ENCODE data around the gene FBP1.
"Not testable (repeated sequence)": the region's sequence is repeated elsewhere in the genome, so short reads cannot be mapped to it uniquely, and the experiment has no call there.

FBP1 gene

DNA sequence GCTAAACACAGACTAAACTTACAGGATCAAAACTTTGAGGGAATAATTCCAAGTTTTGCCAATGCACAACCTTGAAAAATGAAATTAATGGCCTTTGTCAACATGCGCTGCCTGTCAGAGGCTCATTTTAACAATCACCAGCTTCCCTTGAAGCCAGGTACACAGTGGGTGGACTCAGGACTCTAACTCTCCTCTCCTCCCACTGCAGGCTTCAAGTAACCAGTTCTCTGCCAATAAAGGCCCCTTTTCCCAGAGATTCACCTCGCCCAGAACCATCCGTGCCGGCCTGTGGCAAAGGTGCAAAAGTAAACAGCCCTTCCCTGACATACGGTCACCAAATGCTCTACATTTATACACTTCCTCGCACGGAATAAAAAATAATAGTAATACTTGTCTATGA, 27.2 kb downstream of the FBP1 start:
- FAIRE-seq: no peak

DNA sequence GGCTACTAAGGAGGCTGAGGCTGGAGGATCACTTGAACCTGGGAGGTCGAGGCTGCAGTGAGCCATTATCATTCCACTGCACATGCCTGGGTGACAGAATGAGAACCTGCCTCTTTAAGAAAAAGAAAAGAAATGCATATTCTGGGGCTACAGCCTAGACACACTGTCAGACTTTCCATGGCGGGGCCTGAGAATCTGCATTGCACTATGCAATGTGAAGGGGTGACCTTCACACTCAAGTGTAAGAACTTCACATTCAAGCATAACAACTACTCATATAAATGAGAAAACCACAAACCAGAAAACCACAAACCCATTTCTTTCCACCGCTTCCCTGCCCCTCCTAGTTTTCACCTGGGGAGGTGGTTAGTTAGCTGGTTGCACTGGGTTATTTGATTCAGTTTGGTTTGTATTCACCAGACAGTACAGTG, 27.7 kb downstream of the FBP1 start:
- no peak for FAIRE-seq

DNA sequence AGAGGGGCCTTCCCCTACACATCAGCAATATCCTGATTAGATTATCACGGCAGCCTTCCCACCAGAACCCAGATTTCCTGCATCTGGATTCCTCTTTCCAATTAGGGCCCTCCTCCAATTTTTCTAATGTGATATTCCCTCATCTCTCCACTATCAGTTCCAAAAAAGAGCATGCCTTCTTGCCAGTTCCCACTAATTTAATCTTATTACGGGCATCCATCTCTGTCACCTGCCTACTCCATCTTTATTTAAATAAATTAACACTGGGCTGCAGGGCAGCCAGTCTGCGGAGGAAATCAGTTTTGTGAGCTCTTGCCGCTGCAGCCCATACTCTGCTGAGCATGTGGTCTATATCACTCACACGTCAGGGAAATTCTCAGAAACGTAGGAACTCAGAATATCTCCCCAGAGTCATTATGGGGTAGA, 29.1 kb downstream of the FBP1 start:
- no peak for FAIRE-seq

DNA sequence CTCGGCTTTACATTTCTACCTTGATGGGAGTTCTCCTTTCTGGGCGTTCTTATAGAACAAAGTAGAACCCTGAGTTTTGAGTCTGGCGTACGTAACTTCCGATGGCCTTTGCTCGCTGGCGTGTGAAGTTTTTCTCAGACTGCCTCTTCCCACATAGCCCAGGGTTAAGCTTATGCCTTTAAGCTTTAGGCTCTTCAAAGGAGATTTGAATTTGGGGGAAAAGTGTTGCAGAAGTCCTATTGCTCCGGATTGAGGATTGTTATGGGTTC, 32.0 kb downstream of the FBP1 start:
- no peak for FAIRE-seq

DNA sequence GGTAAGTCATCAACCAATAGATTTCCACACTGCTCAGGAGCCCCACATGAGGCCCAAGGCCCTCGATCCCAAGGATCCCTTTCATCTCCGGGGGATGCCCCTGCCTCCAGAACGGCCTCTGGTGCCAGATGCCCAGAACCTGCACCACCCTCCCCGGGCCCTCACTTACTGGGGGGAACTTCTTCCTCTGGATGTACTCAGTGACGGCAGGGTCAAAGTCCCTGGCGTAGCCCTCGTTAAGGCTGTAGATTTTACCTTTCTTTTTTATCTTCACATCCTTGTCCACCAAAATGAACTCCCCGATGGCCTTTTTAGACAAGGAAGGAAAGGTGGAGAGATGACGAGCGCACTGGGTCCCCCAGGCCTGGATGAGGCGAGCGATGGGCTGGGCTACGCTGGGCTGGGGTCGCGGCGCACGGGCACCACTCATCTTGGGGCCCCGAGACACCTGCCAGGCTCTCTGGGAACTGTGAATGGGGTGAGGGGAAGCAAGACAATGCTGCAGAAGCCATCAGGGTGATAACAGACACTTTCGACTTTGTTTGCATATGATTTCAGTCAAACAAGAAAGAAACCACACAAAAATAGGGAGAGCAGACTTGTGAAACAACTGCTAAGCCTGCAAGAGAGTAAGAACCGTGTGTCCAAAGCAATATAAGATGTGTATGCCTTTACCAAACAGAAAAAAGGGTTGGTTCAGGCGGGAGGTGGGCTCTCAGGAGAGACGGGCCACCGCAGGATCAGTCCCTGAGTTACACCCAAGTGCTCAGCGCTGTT, 32.5 kb downstream of the FBP1 start:
- no peak for FAIRE-seq

DNA sequence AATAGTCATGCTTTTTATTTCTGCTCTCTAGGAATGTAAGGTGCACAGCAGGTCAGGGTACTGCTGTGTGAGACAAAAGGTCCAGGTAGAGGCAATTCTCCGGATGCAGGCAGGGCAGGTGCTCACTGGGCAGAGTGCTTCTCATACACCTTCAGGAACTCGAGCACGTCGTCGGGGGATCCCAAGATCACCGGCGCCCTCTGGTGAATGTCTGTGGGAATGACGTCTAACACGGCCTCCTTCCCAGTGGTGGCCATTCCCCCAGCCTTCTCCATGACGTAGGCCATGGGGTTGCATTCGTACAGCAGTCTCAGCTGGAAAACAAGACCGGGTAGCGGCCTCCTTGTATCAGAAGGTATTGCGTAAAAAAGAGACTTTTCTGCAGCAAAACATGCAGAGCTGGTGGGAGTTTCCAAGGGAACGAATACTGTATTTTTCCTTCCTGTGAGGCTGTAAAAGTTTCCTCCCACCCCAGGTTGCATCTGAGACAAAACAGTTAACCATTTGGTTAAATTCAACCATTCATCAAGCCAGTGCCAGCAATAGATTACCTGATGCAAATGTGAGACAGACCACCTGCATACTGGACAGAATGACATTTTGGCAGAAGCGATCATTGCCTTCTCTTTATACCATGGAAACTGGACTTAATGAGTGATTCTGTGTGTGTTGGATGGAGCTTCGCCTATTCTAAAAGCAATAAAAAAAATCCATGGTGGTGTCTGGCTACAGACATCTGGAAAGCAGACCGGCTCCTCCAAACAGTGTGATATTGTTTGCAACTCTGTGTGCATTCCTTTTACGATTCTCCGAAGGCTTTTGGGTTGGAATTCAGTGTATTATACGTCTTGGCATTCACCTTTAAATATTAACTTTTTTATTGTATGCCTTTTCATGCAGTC, 35.8 kb downstream of the FBP1 start:
- peak; percentile 85 for FAIRE-seq

DNA sequence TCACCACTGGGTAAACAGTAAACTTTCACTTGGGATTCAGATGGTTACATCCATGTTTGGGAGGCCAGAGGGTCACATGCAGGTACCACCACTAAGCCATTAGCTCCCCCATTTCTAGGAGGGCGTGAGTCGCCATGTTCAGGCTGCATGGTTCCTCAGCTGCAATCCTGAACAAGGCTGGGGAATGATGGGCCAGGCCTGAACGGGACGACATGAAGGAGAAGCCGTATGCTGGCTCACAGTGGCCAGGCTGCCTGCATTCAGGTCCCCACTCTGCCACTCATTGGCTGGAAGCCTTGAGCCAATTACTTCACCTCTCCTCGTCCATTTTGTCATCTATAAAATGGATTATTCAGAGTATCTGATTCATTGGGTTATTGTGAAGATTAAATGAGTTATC, 36.7 kb downstream of the FBP1 start:
- FAIRE-seq: no peak

DNA sequence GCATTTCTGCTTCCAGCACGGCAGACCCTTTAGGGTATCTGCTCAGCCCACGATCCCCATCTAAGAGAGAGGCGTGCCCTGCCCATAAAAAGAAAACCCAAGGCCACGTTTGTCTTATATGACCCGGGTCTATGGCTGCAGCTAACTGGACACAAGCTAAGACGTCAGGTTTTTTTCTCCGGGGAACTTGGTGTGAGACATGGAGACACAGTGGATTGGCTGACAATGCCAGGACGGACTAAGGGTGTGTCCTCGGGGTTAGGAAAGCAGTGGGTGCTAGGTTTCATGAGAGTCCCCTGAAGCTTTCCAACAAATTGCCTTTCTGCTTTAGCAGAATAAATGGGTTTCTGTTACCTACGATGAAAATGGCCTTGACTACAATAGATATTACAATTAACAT, 38.6 kb downstream of the FBP1 start:
- FAIRE-seq: no peak

DNA sequence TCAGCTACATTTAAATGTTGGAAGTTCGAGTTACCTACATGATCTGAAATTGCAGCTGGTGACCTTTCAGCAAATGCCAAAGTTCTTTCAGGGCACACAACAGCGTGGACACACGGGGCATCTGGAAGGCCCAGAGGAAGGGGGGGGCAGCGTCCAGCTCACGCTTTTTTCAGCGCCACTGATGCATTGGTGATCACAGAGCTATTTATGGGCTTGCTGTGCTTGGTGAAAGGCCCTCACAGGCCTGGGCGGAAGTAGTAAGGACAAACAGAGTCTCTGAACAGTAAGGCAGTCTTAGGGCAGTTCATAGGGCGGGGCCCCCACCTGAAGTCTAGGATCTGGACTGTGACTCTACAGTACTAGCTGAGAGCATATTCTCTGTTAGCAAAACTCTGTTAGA, 39.1 kb downstream of the FBP1 start:
- no peak for FAIRE-seq

DNA sequence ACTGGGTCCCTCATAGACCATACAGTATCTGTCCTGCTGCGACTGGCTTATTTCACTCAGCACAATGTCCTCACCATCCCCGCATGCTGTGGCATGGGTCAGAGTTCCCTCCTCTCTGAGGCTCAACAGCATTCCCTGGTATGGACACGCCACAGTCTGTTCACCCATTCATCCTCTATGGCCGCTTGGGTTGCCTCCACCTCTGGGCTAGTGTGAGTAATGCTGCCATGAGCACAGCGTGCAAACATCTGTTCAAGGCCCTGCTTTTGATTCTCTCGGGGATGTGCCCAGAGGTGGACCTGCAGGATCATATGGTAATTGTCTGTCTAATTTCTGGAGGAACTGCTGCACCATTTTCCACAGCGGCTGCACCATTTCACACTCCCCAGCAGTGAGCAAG, 40.2 kb downstream of the FBP1 start:
- no peak for FAIRE-seq

DNA sequence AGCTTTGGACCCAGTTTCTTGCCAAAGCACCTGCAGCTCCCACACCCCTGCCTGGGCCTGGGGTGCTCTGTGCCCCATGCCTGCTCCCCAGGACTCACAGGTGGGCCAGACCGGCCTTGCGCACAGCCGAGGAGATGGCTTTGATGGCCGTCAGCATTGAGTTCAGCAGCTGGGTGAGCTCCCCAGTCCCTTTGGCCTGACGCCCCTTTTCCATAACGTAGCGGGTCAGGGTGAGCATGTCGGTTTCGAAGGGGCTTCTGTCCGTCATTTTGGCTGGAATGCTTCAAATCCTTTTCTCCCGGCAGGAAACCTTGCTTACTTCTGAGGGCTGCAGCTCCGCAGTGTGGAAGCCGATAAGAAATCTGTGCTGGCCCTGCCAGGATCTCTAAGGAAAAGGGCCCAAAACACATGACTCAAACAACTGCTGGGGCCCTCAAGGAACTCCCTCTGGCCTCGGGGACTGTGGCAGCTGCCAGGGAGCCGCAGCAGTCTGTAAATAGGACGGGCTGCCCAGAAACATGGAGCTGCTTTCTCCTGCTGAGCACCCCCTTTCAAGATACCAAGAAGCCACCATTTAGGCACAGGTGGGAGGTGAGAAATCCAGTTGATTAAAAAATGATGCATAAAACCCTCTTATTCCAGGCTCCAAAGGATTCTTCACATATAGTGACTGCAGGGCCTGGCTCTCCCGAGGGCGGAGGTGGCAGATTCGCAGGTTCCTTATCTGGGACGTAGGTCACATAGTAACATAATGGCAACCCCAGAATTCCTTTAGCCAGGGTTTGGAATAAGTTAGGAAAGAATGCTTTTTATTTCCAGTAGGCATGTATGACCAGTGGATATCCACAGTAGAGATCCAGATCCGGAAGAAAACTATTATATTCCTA, 45.6 kb downstream of the FBP1 start, which contains the start of gene FBP2:
Gene FBP2, minus strand, starts transcription at position 366 of the 887 bp plus-strand sequence. Its CDS starts 98 bp downstream, at position 268.
- FAIRE-seq: no peak

DNA sequence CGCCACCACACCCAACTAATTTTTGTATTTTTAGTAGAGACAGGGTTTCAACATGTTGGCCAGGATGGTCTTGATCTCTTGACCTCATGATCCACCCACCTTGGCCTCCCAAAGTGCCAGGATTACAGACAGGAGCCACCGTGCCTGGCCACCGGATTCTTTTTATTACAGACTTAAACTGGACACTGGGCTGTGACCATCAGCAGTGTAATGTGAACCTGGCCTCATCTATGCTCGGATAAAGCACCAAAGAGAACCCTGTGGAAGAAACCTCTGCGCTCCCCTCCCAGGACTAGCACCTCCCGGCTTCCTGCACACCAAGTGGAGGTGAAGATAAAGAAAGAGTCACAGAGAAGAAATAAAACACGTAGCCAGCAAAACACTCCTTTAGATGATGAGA, 46.6 kb downstream of the FBP1 start:
- FAIRE-seq: not testable (repeated sequence)

DNA sequence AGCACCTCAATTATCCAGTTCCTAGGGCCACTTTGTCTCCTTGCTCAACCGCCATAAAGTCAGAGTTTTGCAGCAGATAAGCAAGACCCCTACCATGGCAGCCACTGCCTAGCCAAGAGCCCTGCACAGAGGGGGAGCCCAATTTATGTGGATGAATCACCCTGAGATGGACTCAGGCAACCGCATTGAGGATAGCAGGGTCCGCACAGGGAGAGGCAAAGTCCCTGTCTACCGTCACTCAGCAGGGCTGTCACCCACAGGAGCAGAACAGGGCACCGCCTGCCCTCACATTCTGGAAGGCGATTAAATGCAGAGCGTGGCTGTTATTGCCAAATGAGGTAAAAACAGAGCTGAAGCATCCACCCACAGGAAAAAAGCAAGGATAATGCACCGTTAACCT, 47.4 kb downstream of the FBP1 start:
- FAIRE-seq: no peak

DNA sequence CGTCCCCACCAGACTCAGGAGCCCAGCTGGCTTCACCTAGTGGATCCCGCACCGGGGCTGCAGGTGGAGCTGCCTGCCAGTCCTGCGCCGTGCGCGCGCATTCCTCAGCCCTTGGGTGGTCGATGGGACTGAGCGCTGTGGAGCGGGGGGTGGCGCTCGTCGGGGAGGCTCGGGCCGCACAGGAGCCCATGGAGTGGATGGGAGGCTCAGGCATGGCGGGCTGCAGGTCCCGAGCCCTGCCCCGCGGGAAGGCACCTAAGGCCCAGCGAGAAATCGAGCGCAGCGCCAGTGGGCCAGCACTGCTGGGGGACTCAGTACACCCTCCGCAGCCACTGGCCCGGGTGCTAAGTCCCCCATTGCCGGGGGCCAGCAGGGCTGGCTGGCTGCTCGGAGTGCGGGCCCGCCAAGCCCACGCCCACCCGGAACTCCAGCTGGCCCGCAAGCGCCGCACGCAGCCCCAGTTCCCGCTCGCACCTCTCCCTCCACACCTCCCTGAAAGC, 48.2 kb downstream of the FBP1 start:
- not testable (repeated sequence) for FAIRE-seq

DNA sequence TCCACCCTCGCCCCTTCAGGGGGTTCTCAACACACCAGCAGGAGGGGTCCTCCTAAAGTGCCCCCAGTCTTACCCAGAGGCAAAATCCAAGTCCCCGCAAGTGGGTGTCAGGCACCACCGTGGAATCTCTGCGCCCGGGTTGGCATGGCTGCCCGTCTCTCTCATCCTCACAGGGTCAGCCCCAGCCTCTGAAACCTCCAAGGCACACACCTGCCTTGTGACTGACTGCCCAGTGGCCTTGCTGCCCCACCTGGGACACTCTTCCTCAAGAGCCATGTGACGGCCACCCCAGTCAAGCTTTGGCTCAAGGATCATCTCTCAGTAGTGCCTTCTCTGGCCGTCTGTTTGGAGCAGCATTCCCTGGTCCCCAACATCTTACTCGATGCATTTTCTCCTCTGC, 50.6 kb downstream of the FBP1 start:
- FAIRE-seq: no peak

DNA sequence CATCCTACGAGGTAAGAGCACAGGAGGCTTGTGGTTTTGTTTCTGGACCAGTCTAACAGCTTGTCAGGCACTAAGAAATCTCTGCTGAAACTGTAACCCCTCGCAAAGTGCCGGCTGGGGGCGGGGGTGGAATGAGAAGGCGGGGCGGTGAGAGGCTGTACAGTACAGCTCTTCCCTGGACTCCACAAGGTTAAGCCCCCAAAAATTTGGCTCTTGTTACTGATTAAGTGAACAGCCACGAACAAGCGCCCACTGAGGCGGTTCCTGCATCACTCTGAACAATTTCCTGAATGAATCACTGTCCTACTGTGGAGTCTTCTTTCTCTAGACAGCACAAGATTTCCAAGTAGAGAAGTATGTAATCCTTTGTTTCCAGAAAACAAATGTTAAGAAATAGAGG, 52.5 kb downstream of the FBP1 start:
- FAIRE-seq: no peak

DNA sequence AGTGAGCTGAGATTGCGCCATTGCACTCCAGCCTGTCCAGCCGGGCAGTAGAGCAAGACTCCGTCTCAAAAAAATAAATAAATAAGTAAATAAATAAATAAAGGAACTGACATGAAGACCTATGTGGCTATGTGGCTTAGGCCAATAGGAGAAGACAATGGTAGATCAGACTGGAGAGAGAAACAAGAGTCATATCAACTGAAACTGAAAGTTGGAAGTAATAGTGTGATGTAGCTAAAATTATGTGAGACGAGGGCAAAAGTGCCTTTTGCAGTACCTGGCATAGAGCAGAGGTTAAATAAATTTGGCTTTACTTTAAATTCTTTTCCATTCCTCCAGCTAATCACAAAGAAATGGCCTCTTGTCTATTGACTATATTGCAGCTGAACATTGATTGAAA, 53.0 kb downstream of the FBP1 start:
- no peak for FAIRE-seq

DNA sequence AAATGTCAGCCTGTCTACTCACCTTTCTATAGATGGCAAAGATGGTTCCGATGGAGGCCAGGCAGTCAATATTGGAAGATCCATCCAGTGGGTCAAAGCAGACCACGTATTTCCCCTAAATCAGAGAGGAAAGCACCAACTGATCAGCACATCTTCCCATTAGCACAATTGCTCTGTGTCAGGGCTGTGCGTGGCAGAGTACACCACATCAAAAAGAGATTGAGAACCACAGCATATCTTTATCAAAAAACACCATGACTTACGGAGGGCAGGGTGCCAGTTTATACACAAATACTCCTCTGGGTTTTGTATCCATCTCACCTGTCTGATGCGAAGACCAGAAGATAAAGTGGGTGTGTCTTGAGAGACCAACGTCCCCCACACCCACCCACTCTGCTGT, 54.8 kb downstream of the FBP1 start:
- FAIRE-seq: no peak

DNA sequence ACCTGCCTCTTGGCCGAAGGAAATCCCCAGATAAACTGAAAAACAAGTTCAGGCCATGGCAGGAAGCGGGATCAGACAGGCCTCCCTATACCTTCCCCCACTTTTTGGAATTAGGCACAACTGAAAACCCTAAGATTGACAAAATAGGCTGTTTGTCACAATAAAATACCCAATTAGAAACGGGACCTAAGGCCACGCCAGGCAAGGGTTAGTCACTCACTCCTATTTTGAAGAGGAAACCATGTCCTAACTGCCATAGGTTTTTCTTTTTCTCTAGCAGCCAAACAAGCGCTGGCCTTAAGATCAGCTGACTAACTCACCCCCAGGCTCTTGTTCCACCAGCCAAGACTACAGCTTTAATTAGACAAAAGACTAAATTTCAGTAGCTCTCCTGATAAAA, 57.6 kb downstream of the FBP1 start:
- FAIRE-seq: no peak

DNA sequence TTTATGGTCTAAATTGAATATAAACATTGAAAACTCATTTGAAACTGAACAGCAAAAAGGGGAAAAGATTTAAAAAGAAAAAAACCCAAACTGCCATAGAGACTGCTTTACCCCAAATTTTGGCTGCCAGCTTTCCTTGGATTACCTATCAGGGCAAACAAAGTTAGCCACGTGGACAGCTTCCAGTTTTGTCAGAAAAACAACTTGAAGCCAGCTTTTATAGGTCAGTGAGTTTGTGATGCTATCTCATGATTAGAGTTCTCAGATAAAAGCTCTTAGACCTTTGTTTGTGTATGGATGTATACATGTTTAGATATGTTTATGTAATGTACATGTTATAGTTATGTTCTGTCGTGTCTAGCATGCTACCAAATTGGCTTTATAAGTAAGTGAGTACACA, 61.7 kb downstream of the FBP1 start:
- no peak for FAIRE-seq

DNA sequence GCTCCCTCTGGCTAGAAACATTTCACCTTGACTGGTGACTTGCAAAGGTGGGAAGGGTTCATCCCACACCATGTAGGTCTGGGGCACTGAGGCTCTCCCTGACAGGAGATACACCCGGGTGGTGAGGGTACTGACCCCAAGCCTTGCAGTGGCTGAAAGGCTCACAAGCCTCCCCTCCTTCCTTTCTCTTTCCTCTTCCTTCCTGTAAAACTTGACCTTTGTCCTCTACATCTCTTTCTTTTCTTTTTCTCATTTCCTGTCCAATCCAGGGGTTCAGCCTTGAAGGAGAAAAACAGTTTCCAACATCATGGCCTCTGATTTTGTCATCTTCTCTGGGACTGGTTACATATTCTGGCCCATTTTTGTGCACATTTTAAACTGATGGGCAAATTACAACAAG, 62.3 kb downstream of the FBP1 start:
- no peak for FAIRE-seq

DNA sequence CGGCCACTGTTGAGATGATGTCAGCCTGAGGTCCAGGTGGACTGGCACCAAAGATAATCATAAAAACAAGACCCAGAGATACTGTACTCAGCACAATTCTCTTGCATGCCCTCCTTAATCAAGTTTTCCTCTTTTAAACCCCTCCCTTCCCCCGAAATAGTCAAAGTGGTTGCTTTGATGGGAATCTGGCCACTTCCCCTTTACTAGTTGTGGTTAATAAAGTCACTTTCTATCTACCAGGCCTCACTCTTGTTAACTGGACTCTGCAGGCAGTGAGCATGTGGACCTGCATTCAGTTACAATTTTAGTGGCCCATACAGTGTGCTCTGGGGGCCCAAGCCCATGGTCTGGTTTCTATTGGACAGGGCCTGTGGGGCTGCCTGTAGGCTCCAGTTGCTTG, 63.2 kb downstream of the FBP1 start:
- FAIRE-seq: no peak
